Measurements from ENCODE around the gene ADAMTS14.

Gene ADAMTS14

GRCh38 chr10:70753026-70753663 lies 80.8 kb downstream of the ADAMTS14 start:
- H4K20me1 ChIP-seq (ENCODE audit: insufficient read depth, low read length) = no peaks in the 10 kb centered on the region
- H3K4me1 ChIP-seq (ENCODE audit: low read length) = no peaks in the 10 kb centered on the region
- no peak overlapping the region for H3K4me2 ChIP-seq (ENCODE audit: low read depth, low read length)
- H3K27ac ChIP-seq (ENCODE audit: low read length) = no peak overlapping the region
- no peak for DNase-seq
- H3K79me2 ChIP-seq (ENCODE audit: low read length) = no peaks in the 10 kb centered on the region
- no peak overlapping the region for H3K9ac ChIP-seq (ENCODE audit: low read length)
- TF ChIP-seq EZH2phosphoT487 (IDR thresholded peaks at IDR 0.05; ENCODE audit: low read length) (no peak), CTCF (IDR thresholded peaks at IDR 0.05; ENCODE audit: low read length) (no peak), EZH2 (optimal IDR thresholded peaks at IDR 0.05; ENCODE audit: low read depth, low read length) (no peak)
- no peak overlapping the region for H2AFZ ChIP-seq (ENCODE audit: low read length)
- H3K9me2 ChIP-seq (replicated peaks; ENCODE audit: insufficient read depth, low read length) = no peaks in the 10 kb centered on the region
- no peaks in the 10 kb centered on the region for H3K36me3 ChIP-seq (replicated peaks; ENCODE audit: insufficient read depth, low read length)
- no peaks in the 10 kb centered on the region for H3F3A ChIP-seq (ENCODE audit: insufficient read depth, low read length)
- H3K9me3 ChIP-seq (replicated peaks; ENCODE audit: insufficient read depth, low read length) = no peaks in the 10 kb centered on the region
- H3K27me3 ChIP-seq (replicated peaks; ENCODE audit: insufficient read depth, low read length) = no peaks in the 10 kb centered on the region
- no peak overlapping the region for H3K4me3 ChIP-seq (ENCODE audit: low read length)

- H2AFZ ChIP-seq (ENCODE audit: low read length) = no peak overlapping the region
- no peaks in the 10 kb centered on the region for H3K9me3 ChIP-seq (replicated peaks; ENCODE audit: insufficient read depth, low read length)
- no peak for TF ChIP-seq EZH2phosphoT487 (IDR thresholded peaks at IDR 0.05; ENCODE audit: low read length)
- no peak for TF ChIP-seq CTCF (IDR thresholded peaks at IDR 0.05; ENCODE audit: low read length)
- TF ChIP-seq EZH2 (optimal IDR thresholded peaks at IDR 0.05; ENCODE audit: low read depth, low read length) = no peak
- H3K4me3 ChIP-seq (ENCODE audit: low read length) = no peak overlapping the region
- H3K4me2 ChIP-seq (ENCODE audit: low read depth, low read length) = no peak overlapping the region
- DNase-seq = no peak
- no peaks in the 10 kb centered on the region for H4K20me1 ChIP-seq (ENCODE audit: insufficient read depth, low read length)
- H3K4me1 ChIP-seq (ENCODE audit: low read length) = no peaks in the 10 kb centered on the region
- H3K9ac ChIP-seq (ENCODE audit: low read length) = no peak overlapping the region
- no peaks in the 10 kb centered on the region for H3F3A ChIP-seq (ENCODE audit: insufficient read depth, low read length)
- no peaks in the 10 kb centered on the region for H3K36me3 ChIP-seq (replicated peaks; ENCODE audit: insufficient read depth, low read length)
- no peaks in the 10 kb centered on the region for H3K9me2 ChIP-seq (replicated peaks; ENCODE audit: insufficient read depth, low read length)
- no peak overlapping the region for H3K27ac ChIP-seq (ENCODE audit: low read length)
- H3K27me3 ChIP-seq (replicated peaks; ENCODE audit: insufficient read depth, low read length) = no peaks in the 10 kb centered on the region
- H3K79me2 ChIP-seq (ENCODE audit: low read length) = no peaks in the 10 kb centered on the region
Observed at GRCh38 chr10:70753841-70754621, 81.7 kb downstream of the ADAMTS14 start.

GRCh38 chr10:70756700-70757360 lies 84.5 kb downstream of the ADAMTS14 start:
- Histone ChIP-seq H3K36me3 (replicated peaks; ENCODE audit: insufficient read depth, low read length) (no peaks in the 10 kb centered on the region), H3K27ac (ENCODE audit: low read length) (no peak overlapping the region), H3K27me3 (replicated peaks; ENCODE audit: insufficient read depth, low read length) (no peaks in the 10 kb centered on the region), H3F3A (ENCODE audit: insufficient read depth, low read length) (no peaks in the 10 kb centered on the region), H3K4me1 (ENCODE audit: low read length) (no peaks in the 10 kb centered on the region), H3K9ac (ENCODE audit: low read length) (no peak overlapping the region), H3K4me3 (ENCODE audit: low read length) (no peak overlapping the region), H4K20me1 (ENCODE audit: insufficient read depth, low read length) (no peaks in the 10 kb centered on the region), H2AFZ (ENCODE audit: low read length) (no peak overlapping the region), H3K9me3 (replicated peaks; ENCODE audit: insufficient read depth, low read length) (no peaks in the 10 kb centered on the region), H3K79me2 (ENCODE audit: low read length) (no peaks in the 10 kb centered on the region), H3K9me2 (replicated peaks; ENCODE audit: insufficient read depth, low read length) (no peaks in the 10 kb centered on the region), H3K4me2 (ENCODE audit: low read depth, low read length) (no peak overlapping the region)
- no peak for DNase-seq
- TF ChIP-seq EZH2phosphoT487 (IDR thresholded peaks at IDR 0.05; ENCODE audit: low read length) = no peak
- no peak for TF ChIP-seq CTCF (IDR thresholded peaks at IDR 0.05; ENCODE audit: low read length)
